Mucosa of rectum (tissue), 2 donors: ENCODE data around the gene B3GAT1.

Source experiments
- H3K27ac ChIP-seq, 2 donors: one replicate each; pipeline ENCODE4 v1.7.0; 2013; ENCODE audit warnings: inconsistent platforms in 2 of 2, low read depth in 2 of 2, low read length in 2 of 2
- H3K27me3 ChIP-seq, 2 donors: one replicate each; pipeline ENCODE4 v1.7.0; 2013; ENCODE audit warnings: low read length in 2 of 2; ENCODE audit not compliant: control insufficient read depth in 2 of 2, insufficient read depth in 2 of 2
- H3K36me3 ChIP-seq, 2 donors: one replicate each; pipeline ENCODE4 v1.7.0; 2013; ENCODE audit warnings: low read length in 2 of 2; ENCODE audit not compliant: control insufficient read depth in 2 of 2, insufficient read depth in 2 of 2
- H3K4me1 ChIP-seq, 2 donors: one replicate each; pipeline ENCODE4 v1.7.0; 2013; ENCODE audit warnings: low read length in 2 of 2, mild to moderate bottlenecking in 1 of 2; ENCODE audit not compliant: control insufficient read depth in 2 of 2, insufficient read depth in 2 of 2
- H3K4me3 ChIP-seq, 2 donors: one replicate each; pipeline ENCODE4 v1.7.0; 2013; ENCODE audit warnings: low read length in 2 of 2
- H3K9ac ChIP-seq, 2 donors: one replicate each; pipeline ENCODE4 v1.7.0; 2013; ENCODE audit warnings: low read length in 2 of 2, low read depth in 1 of 2, mild to moderate bottlenecking in 1 of 2
- H3K9me3 ChIP-seq, 2 donors: one replicate each; pipeline ENCODE4 v1.7.0; 2013; ENCODE audit warnings: low read length in 2 of 2; ENCODE audit not compliant: control insufficient read depth in 2 of 2
- donor health status: healthy.
- donor health status: Normal muscosa, but diverticular disease.

Gene B3GAT1

GRCh38 chr11:134330611-134331353, 81.3 kb downstream of the B3GAT1 start:
- peak overlapping the region; percentile 34 to 69 for H3K4me3 ChIP-seq

More at GRCh38 chr11:134330611-134331353, 81.3 kb downstream of the B3GAT1 start:
- no peaks in the 10 kb centered on the region for H3K36me3 ChIP-seq
- peaks cover 11 to 15% of the 10 kb centered on the region in 2 donors for H3K4me1 ChIP-seq
- H3K9ac ChIP-seq = peak overlapping the region; percentile 49 to 56
- H3K27me3 ChIP-seq = peaks cover 3 to 6% of the 10 kb centered on the region in 2 donors
- H3K9me3 ChIP-seq = no peaks in the 10 kb centered on the region
- H3K27ac ChIP-seq = no peak overlapping the region
